Heart left ventricle (tissue), 16 donors: ENCODE measurements around the gene LRMDA. TPM values are rescaled to one million over a fixed set of nuclear protein-coding genes. Genes with fewer than 3 reads are reported as not detected.

Experiments used
- ATAC-seq, 4 donors: fragments of 200-7000 bp; cut with Tn5 transposase; one replicate each; pipeline ENCODE4 v1.9.1; 2020 to 2022; ENCODE audit warnings: moderate library complexity in 4 of 4, mild to moderate bottlenecking in 3 of 4, moderate number of reproducible peaks in 1 of 4
- DNase-seq, 5 donors: peaks; one replicate each; pipeline ENCODE4 v3.0.0-alpha.2; 2020
- H3K27ac ChIP-seq, 12 donors: fragments of 200-600 bp; sonication (generic) in 4 of 12; one replicate each; pipeline versions ENCODE4 v1.5.0 to v1.8.0; 2016 to 2022; ENCODE audit warnings: mild to moderate bottlenecking in 2 of 12
- H3K27me3 ChIP-seq, 9 donors: fragments of 200-600 bp; sonication (generic) in 2 of 9; one replicate each; pipeline versions ENCODE4 v1.5.1 to v1.8.0; 2016 to 2022; ENCODE audit warnings: mild to moderate bottlenecking in 3 of 9
- H3K36me3 ChIP-seq, 9 donors: fragments of 200-600 bp; sonication (generic) in 2 of 9; one replicate each; pipeline versions ENCODE4 v1.5.0 to v1.8.0; 2018 to 2022; ENCODE audit warnings: mild to moderate bottlenecking in 2 of 9
- H3K4me1 ChIP-seq, 12 donors: fragments of 200-600 bp; sonication (generic) in 4 of 12; one replicate each; pipeline versions ENCODE4 v1.5.0 to v1.8.0; 2016 to 2022; ENCODE audit warnings: mild to moderate bottlenecking in 3 of 12
- H3K4me3 ChIP-seq, 12 donors: fragments of 200-600 bp; sonication (generic) in 4 of 12; one replicate each; pipeline versions ENCODE4 v1.5.0 to v1.8.0; 2017 to 2022; ENCODE audit warnings: mild to moderate bottlenecking in 9 of 12, moderate library complexity in 4 of 12
- H3K9me3 ChIP-seq, 12 donors: fragments of 200-600 bp; sonication (generic) in 4 of 12; one replicate each; pipeline versions ENCODE4 v1.5.0 to v1.8.0; 2016 to 2022; ENCODE audit warnings: mild to moderate bottlenecking in 1 of 12
- POLR2A ChIP-seq, 2 donors: fragments of 450-650 bp; IDR thresholded peaks; one replicate each; pipeline ENCODE4 v1.6.1; 2017; ENCODE audit warnings: antibody characterized with exemption in 2 of 2, mild to moderate bottlenecking in 2 of 2, moderate library complexity in 2 of 2
- WGBS, 4 donors: extraction: QIAGEN DNeasy Blood & Tissue Kit in 2 of 4; methylation state at CpG; one replicate each; pipeline versions ENCODE4 v1.1.5 to v1.1.7; 2013 to 2018; 5-methylcytosine and 5-hydroxymethylcytosine counted together
- intact Hi-C, 10 donors: fragments of 100-400 bp; cut with DNase I; formaldehyde crosslinking; loops; one replicate each; pipeline versions ENCODE4 v1.11.1 to v1.14.2; 2022
- polyA plus RNA-seq, 2 donors: library from polyadenylated mRNA; stranded (reverse); fragments of 200-250 nt; gene quantifications; one replicate each; pipeline ENCODE4 v1.2.3, GENCODE V29; 2013
- total RNA-seq, 9 donors: library from RNA; depleted of rRNA in 2 of 9; stranded (reverse); fragments of >200 nt in 2 of 9; fragmentation: NEBNext Ultra II Directional in 3 of 9; extraction: Animal tissue kit (Norgen Biotek cat#: 25700) in 3 of 9; gene quantifications; one replicate each; pipeline versions ENCODE4 v1.1.0 to v1.2.4, GENCODE V29; 2016 to 2023
- TF ChIP-seq, protein P1 (sequence below), 12 donors: fragments of 200-600 bp; sonication (generic) in 4 of 12; IDR thresholded peaks; one replicate each; pipeline versions ENCODE4 v1.5.0 to v1.8.0; 2018 to 2022; ENCODE audit warnings: antibody characterized with exemption in 12 of 12, mild to moderate bottlenecking in 5 of 12
- donor health status: ischemic (EF 13 %, LVEDD 7.1; RV severe dilation, severe dysfunction).
- donor health status: healthy with polysubstance abuse.
- donor health status: DM: no; HTN: yes; CAD: no.
- donor health status: DM: no; HTN: no; CAD: no.
- donor health status: ischemic (EF 25% LVEDD 6.9; RV normal size, moderate dysfunction).
- donor health status: ischemic (EF 25% LVEDD 5.7; RV mildly dilated, moderate dysfunction).
- donor health status: healthy.
- donor health status: DM: yes; HTN: yes; CAD: no.
- donor health status: ischemic (EF 35%, LVEDD 5.7; RV mildly dilated, moderate dysfunction).
- donor health status: nonischemic (EF 11% LVEDD 7.7; RV severe dilation, severe dysfunction).
- donor health status: DM: yes; HTN: yes; CAD: no.
- donor health status: PGD.
- donor health status: ischemic (EF 29% LVEDD 5.4; RV normal size, mild dysfunction).
- donor health status: nonischemic (EF 23%, LVEDD 6.1; RV moderate dilation, normal function).

Gene LRMDA
- total and polyA plus RNA-seq, 11 donors, result 2.4 to 34.4 (median 14.9) TPM

- no peaks in the 10 kb centered on the region for H3K4me1 ChIP-seq
- no peaks in the 10 kb centered on the region for H3K27me3 ChIP-seq
- ATAC-seq, result no peak
Observed at GRCh38 chr10:76469675-76470074, 1038.3 kb downstream of the LRMDA start.

DNA sequence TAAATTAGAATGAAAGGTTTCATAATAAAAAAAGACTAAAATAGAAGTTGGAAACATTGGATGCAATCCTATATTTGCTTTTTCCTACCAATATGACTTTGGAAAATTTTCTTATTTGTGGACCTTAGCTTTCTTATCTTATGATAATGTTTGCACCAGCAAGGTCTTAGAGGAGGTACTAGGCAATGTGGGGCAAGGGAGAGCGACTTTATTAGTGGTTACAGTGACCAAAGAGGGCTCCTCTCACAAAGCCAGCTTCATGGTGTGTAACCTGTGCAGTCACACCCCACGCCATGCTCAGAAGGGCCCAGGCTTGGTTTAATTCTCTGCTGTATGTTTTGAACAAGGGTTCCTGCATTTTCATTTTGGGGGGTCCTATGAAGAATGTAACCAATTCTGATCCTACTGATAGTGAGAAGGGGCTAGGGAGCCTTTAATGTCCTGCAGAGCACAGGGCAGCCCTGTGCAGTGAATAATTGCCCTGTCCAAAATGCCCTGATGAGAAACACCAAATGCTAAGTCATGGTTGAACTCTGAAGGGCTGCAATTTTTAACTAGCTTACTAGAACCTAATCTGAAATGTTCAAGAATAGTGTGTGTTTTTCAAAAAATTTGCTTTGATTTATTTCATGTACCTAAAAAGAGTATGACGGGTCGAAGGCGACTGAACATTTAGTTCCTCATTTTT lies 1047.8 kb downstream of the LRMDA start:
- no peak for DNase-seq
- Histone ChIP-seq H3K4me1 (no peaks in the 10 kb centered on the region), H3K27me3 (no peaks in the 10 kb centered on the region), H3K4me3 (no peak overlapping the region), H3K9me3 (peaks cover 0 to 21% (median 2%) of the 10 kb centered on the region in 12 donors), H3K27ac (no peak overlapping the region), H3K36me3 (no peaks in the 10 kb centered on the region)
- ATAC-seq, result no peak
- TF ChIP-seq, protein P1, sequence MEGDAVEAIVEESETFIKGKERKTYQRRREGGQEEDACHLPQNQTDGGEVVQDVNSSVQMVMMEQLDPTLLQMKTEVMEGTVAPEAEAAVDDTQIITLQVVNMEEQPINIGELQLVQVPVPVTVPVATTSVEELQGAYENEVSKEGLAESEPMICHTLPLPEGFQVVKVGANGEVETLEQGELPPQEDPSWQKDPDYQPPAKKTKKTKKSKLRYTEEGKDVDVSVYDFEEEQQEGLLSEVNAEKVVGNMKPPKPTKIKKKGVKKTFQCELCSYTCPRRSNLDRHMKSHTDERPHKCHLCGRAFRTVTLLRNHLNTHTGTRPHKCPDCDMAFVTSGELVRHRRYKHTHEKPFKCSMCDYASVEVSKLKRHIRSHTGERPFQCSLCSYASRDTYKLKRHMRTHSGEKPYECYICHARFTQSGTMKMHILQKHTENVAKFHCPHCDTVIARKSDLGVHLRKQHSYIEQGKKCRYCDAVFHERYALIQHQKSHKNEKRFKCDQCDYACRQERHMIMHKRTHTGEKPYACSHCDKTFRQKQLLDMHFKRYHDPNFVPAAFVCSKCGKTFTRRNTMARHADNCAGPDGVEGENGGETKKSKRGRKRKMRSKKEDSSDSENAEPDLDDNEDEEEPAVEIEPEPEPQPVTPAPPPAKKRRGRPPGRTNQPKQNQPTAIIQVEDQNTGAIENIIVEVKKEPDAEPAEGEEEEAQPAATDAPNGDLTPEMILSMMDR (IDR thresholded peaks at IDR 0.05), result no peak
- TF ChIP-seq POLR2A (IDR thresholded peaks at IDR 0.05), result no peak
- intact Hi-C loops, result no loop called here
- WGBS, 4 donors, result 88 to 94% (median 91%) methylated on average over 5 of the region's 5 CpGs

More at GRCh38 chr10:76469675-76470074, 1038.3 kb downstream of the LRMDA start:
- no peak for DNase-seq
- intact Hi-C loops, result no loop called here
- no peak overlapping the region for H3K27ac ChIP-seq
- no peaks in the 10 kb centered on the region for H3K9me3 ChIP-seq
- no peaks in the 10 kb centered on the region for H3K36me3 ChIP-seq
- H3K4me3 ChIP-seq, result no peak overlapping the region
- TF ChIP-seq, protein P1 (IDR thresholded peaks at IDR 0.05), result no peak
- TF ChIP-seq POLR2A (IDR thresholded peaks at IDR 0.05), result no peak

- intact Hi-C loops, result no loop called here
- no peaks in the 10 kb centered on the region for H3K27me3 ChIP-seq
- 93 to 98% (median 97%) methylated on average over 2 of the region's 2 CpGs for WGBS, 4 donors
- no peak overlapping the region for H3K4me3 ChIP-seq
- ATAC-seq, result no peak
- no peak for DNase-seq
- H3K36me3 ChIP-seq, result no peaks in the 10 kb centered on the region
- H3K9me3 ChIP-seq, result peaks cover 0 to 21% (median 2%) of the 10 kb centered on the region in 12 donors
- TF ChIP-seq, protein P1 (IDR thresholded peaks at IDR 0.05), result no peak
- no peak for TF ChIP-seq POLR2A (IDR thresholded peaks at IDR 0.05)
- H3K27ac ChIP-seq, result peak overlapping the region in 1 of 12 donors; percentile 2
- no peaks in the 10 kb centered on the region for H3K4me1 ChIP-seq
Observed at GRCh38 chr10:76481178-76481577, 1049.8 kb downstream of the LRMDA start.

GRCh38 chr10:76487582-76487981 lies 1056.2 kb downstream of the LRMDA start:
- no peak for TF ChIP-seq POLR2A (IDR thresholded peaks at IDR 0.05)
- TF ChIP-seq, protein P1 (IDR thresholded peaks at IDR 0.05), result no peak
- Histone ChIP-seq H3K9me3 (peaks cover 0 to 54% (median 18%) of the 10 kb centered on the region in 12 donors), H3K27ac (no peak overlapping the region), H3K4me3 (no peak overlapping the region), H3K27me3 (no peaks in the 10 kb centered on the region), H3K4me1 (no peaks in the 10 kb centered on the region), H3K36me3 (no peaks in the 10 kb centered on the region)
- 93 to 100% (median 99%) methylated on average over 1 of the region's 1 CpG for WGBS, 4 donors
- DNase-seq, result no peak
- ATAC-seq, result no peak
- intact Hi-C loops, result no loop called here
